HEK293T (cell line): Measurements from ENCODE around the gene TBC1D30.

Experiments
- CTCF ChIA-PET: fragments of 350-600 bp; formaldehyde crosslinking; extraction: SDS; loops from one replicate; lab custom pipeline; 2021; ENCODE audit warnings: antibody characterized with exemption, inconsistent platforms; lab: Yijun Ruan, JAX
- POLR2A ChIA-PET: fragments of 350-600 bp; formaldehyde crosslinking; extraction: SDS; loops from one replicate; lab custom pipeline; 2020; ENCODE audit warnings: antibody characterized with exemption, inconsistent platforms; lab: Yijun Ruan, JAX
- DNase-seq: peaks from one replicate; pipeline ENCODE4 v3.0.0; 2012; ENCODE audit warnings: mixed read lengths; ENCODE audit errors: extremely low spot score
- ARNT ChIP-seq: fragments of 450-650 bp; IDR thresholded peaks from 2 replicates; pipeline ENCODE4 v1.6.1; 2017; ENCODE audit warnings: mild to moderate bottlenecking
- BHLHE40 ChIP-seq: fragments of 450-650 bp; IDR thresholded peaks from 2 replicates; pipeline ENCODE4 v1.6.1; 2016; ENCODE audit warnings: mild to moderate bottlenecking, moderate library complexity, borderline replicate concordance
- CTBP1 ChIP-seq: fragments of 450-650 bp; IDR thresholded peaks from 2 replicates; pipeline ENCODE4 v1.6.1; 2016; ENCODE audit warnings: borderline replicate concordance
- ELF4 ChIP-seq: fragments of 450-650 bp; IDR thresholded peaks from 2 replicates; pipeline ENCODE4 v1.6.1; 2017; ENCODE audit warnings: antibody characterized with exemption
- FOXA1 ChIP-seq: fragments of 450-650 bp; IDR thresholded peaks from 2 replicates; pipeline ENCODE4 v1.6.1; 2016; ENCODE audit warnings: mild to moderate bottlenecking
- FOXK2 ChIP-seq: fragments of 450-650 bp; IDR thresholded peaks from 2 replicates; pipeline ENCODE4 v1.6.1; 2016; ENCODE audit warnings: mild to moderate bottlenecking
- FOXM1 ChIP-seq: fragments of 450-650 bp; IDR thresholded peaks from 2 replicates; pipeline ENCODE4 v1.6.1; 2017; ENCODE audit warnings: mild to moderate bottlenecking, borderline replicate concordance
- HDGF ChIP-seq: fragments of 450-650 bp; IDR thresholded peaks from 2 replicates; pipeline ENCODE4 v1.6.1; 2017; ENCODE audit warnings: antibody characterized with exemption, borderline replicate concordance
- L3MBTL2 ChIP-seq: fragments of 450-650 bp; conservative IDR thresholded peaks from 2 replicates; pipeline ENCODE4 v1.6.1; 2016; ENCODE audit warnings: mild to moderate bottlenecking
- LEF1 ChIP-seq: fragments of 450-650 bp; IDR thresholded peaks from 2 replicates; pipeline ENCODE4 v1.6.1; 2017; ENCODE audit warnings: mild to moderate bottlenecking, borderline replicate concordance
- NFRKB ChIP-seq: fragments of 450-650 bp; IDR thresholded peaks from 2 replicates; pipeline ENCODE4 v1.6.1; 2016; ENCODE audit warnings: mild to moderate bottlenecking, moderate library complexity
- PKNOX1 ChIP-seq: fragments of 450-650 bp; IDR thresholded peaks from 2 replicates; pipeline ENCODE4 v1.6.1; 2016
- SP1 ChIP-seq: fragments of 450-650 bp; IDR thresholded peaks from 2 replicates; pipeline ENCODE4 v1.6.1; 2017
- SUZ12 ChIP-seq: fragments of 450-650 bp; IDR thresholded peaks from 2 replicates; pipeline ENCODE4 v1.6.1; 2016; ENCODE audit warnings: mild to moderate bottlenecking
- TARDBP ChIP-seq: fragments of 450-650 bp; IDR thresholded peaks from 2 replicates; pipeline ENCODE4 v1.6.1; 2016
- ZNF384 ChIP-seq: fragments of 450-650 bp; IDR thresholded peaks from 2 replicates; pipeline ENCODE4 v1.6.1; 2016

Gene TBC1D30

GRCh38 chr12:64912516-64913255 is 88.2 kb downstream of the TBC1D30 start:
- DNase-seq: no peak
- POLR2A ChIA-PET: no interaction called here
- no peak for TF ChIP-seq FOXM1
- no peak for TF ChIP-seq SUZ12
- no peak for TF ChIP-seq SP1
- no peak for TF ChIP-seq HDGF
- TF ChIP-seq CTBP1: no peak
- TF ChIP-seq PKNOX1: no peak
- no peak for TF ChIP-seq ARNT
- CTCF ChIA-PET: no interaction called here

GRCh38 chr12:64915242-64915641 is 90.8 kb downstream of the TBC1D30 start:
- ChIA-PET POLR2A (no interaction called here), CTCF (interaction anchor here (0.6 kb wide), 1 partner anchor 222 kb away, joined by 3 read pairs; no protein-coding TSS in a partner anchor)

GRCh38 chr12:64916411-64917261 is 92.2 kb downstream of the TBC1D30 start:
- ChIA-PET POLR2A (no interaction called here), CTCF (interaction anchor here (0.7 kb wide), 1 partner anchor 117 kb away, joined by 4 read pairs; no protein-coding TSS in a partner anchor)
- TF ChIP-seq SP1 (no peak), LEF1 (no peak), L3MBTL2 (no peak), TARDBP (no peak), ZNF384 (no peak), SUZ12 (no peak), NFRKB (no peak), CTBP1 (no peak), HDGF (no peak), FOXM1 (no peak), ELF4 (no peak), FOXA1 (no peak), FOXK2 (no peak), BHLHE40 (no peak), ARNT (no peak), PKNOX1 (no peak)

More at GRCh38 chr12:64915242-64915641, 90.8 kb downstream of the TBC1D30 start:
- TF ChIP-seq CTBP1: no peak
- TF ChIP-seq PKNOX1: no peak
- no peak for TF ChIP-seq TARDBP
- no peak for TF ChIP-seq ZNF384
- no peak for TF ChIP-seq FOXM1
- TF ChIP-seq NFRKB: no peak
- TF ChIP-seq L3MBTL2: no peak
- TF ChIP-seq FOXK2: no peak
- no peak for DNase-seq

GRCh38 chr12:64918344-64918743 is 93.9 kb downstream of the TBC1D30 start:
- ChIA-PET CTCF (no interaction called here), POLR2A (no interaction called here)
- no peak for DNase-seq
- no peak for TF ChIP-seq TARDBP
- TF ChIP-seq FOXA1: no peak
- TF ChIP-seq L3MBTL2: no peak
- TF ChIP-seq FOXM1: no peak
- TF ChIP-seq NFRKB: no peak
- TF ChIP-seq ZNF384: no peak

More at GRCh38 chr12:64916411-64917261, 92.2 kb downstream of the TBC1D30 start:
- no peak for DNase-seq

- DNase-seq: no peak
- no peak for TF ChIP-seq TARDBP
- ChIA-PET POLR2A (no interaction called here), CTCF (no interaction called here)
These were observed 94.4 kb downstream of the TBC1D30 start for GRCh38 chr12:64918801-64919200.

GRCh38 chr12:64922853-64923252 is 98.4 kb downstream of the TBC1D30 start:
- CTCF ChIA-PET: no interaction called here
- TF ChIP-seq CTBP1: no peak
- no peak for DNase-seq
- POLR2A ChIA-PET: no interaction called here

GRCh38 chr12:64923536-64923935 is 99.1 kb downstream of the TBC1D30 start:
- no peak for TF ChIP-seq ZNF384
- no peak for TF ChIP-seq SP1
- TF ChIP-seq L3MBTL2: no peak
- no peak for TF ChIP-seq FOXK2
- TF ChIP-seq BHLHE40: no peak
- no peak for TF ChIP-seq ARNT
- TF ChIP-seq TARDBP: no peak
- TF ChIP-seq LEF1: no peak
- no peak for TF ChIP-seq ELF4
- TF ChIP-seq FOXM1: no peak
- TF ChIP-seq FOXA1: no peak
- TF ChIP-seq SUZ12: no peak
- TF ChIP-seq NFRKB: no peak
- TF ChIP-seq CTBP1: no peak
- no peak for TF ChIP-seq HDGF
- no peak for TF ChIP-seq PKNOX1
- ChIA-PET POLR2A (no interaction called here), CTCF (no interaction called here)

More at GRCh38 chr12:64923536-64923935, 99.1 kb downstream of the TBC1D30 start:
- no peak for DNase-seq
